Small intestine (tissue), 16 donors: Measurements from ENCODE around the gene NUDT6. TPM values are rescaled to one million over a fixed set of nuclear protein-coding genes. Genes with fewer than 3 reads are reported as not detected.

Source experiments
- DNase-seq, 2 donors: peaks; one replicate each; pipeline versions ENCODE4 v3.0.0 to v3.0.0-alpha.2; 2013
- FAIRE-seq: peaks from 2 replicates; lab custom pipeline; 2012; peaks lifted over from hg19 to GRCh38; lab: Jason Lieb, UNC
- H3K27ac ChIP-seq, 3 donors: one replicate each; pipeline ENCODE4 v1.5.1; 2013; ENCODE audit warnings: low read length in 2 of 3, mild to moderate bottlenecking in 2 of 3, control low read depth in 1 of 3, inconsistent platforms in 1 of 3, low read depth in 1 of 3, moderate library complexity in 1 of 3
- H3K27me3 ChIP-seq, 3 donors: one replicate each; pipeline ENCODE4 v1.6.1; 2013; ENCODE audit warnings: low read length in 3 of 3, inconsistent platforms in 1 of 3; ENCODE audit not compliant: control insufficient read depth in 3 of 3, insufficient read depth in 3 of 3
- H3K36me3 ChIP-seq, 3 donors: one replicate each; pipeline ENCODE4 v1.6.1; 2013; ENCODE audit warnings: low read length in 3 of 3, inconsistent platforms in 1 of 3, low read depth in 1 of 3, mild to moderate bottlenecking in 1 of 3, moderate library complexity in 1 of 3; ENCODE audit not compliant: control insufficient read depth in 3 of 3, insufficient read depth in 2 of 3
- H3K4me1 ChIP-seq, 3 donors: one replicate each; pipeline ENCODE4 v1.6.1; 2013; ENCODE audit warnings: low read length in 2 of 3, inconsistent platforms in 1 of 3, low read depth in 1 of 3, mild to moderate bottlenecking in 1 of 3, moderate library complexity in 1 of 3; ENCODE audit not compliant: control insufficient read depth in 3 of 3, insufficient read depth in 2 of 3
- H3K4me3 ChIP-seq, 3 donors: one replicate each; pipeline ENCODE4 v1.5.1; 2013; ENCODE audit warnings: low read length in 3 of 3, control low read depth in 1 of 3, inconsistent platforms in 1 of 3, low read depth in 1 of 3, mild to moderate bottlenecking in 1 of 3, moderate library complexity in 1 of 3
- H3K9me3 ChIP-seq, 2 donors: one replicate each; pipeline ENCODE4 v1.6.1; 2013; ENCODE audit warnings: low read depth in 1 of 2, low read length in 1 of 2; ENCODE audit not compliant: control insufficient read depth in 2 of 2, insufficient read depth in 1 of 2
- WGBS, 3 donors: extraction: QIAGEN DNeasy Blood & Tissue Kit; methylation state at CpG; one replicate each; pipeline ENCODE4 v1.1.7; 2013; 5-methylcytosine and 5-hydroxymethylcytosine counted together
- long read RNA-seq, 10 donors: transcript quantifications; one replicate each; lab custom pipeline, GENCODE V29; 2026
- polyA plus RNA-seq, 4 donors: library from polyadenylated mRNA; stranded (reverse) in 3 of 4; unstranded in 1 of 4; fragments of 200-250 nt in 3 of 4; fragments of 120-200 nt in 1 of 4; gene quantifications; one replicate each; pipeline versions ENCODE4 v1.2.1 to v1.2.3, GENCODE V29; 2013
- donor health status: healthy with polysubstance abuse.
- donor health status: control.
- donor health status: control.
- donor health status: Bipolar disorder and iron deficiency.
- donor health status: healthy.

NUDT6 gene, protein sequence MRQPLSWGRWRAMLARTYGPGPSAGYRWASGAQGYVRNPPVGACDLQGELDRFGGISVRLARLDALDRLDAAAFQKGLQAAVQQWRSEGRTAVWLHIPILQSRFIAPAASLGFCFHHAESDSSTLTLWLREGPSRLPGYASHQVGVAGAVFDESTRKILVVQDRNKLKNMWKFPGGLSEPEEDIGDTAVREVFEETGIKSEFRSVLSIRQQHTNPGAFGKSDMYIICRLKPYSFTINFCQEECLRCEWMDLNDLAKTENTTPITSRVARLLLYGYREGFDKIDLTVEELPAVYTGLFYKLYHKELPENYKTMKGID
- polyA plus RNA-seq, result 1 to 10 TPM; 2.7 to 9.8 (median 6.0) TPM
- long read RNA-seq, donor 1, transcript NUDT6-201 (5 exons, 1,169 nt), result major isoform, 7 of 8 reads
- long read RNA-seq, donor 1, partial matches to known transcripts, result 0 of 8 reads
- long read RNA-seq, donor 1, other reads (novel, unspliced or antisense), result 0 of 8 reads
- long read RNA-seq, donor 2, result 0 reads
- long read RNA-seq, donor 3, partial matches to known transcripts, result 0 of 2 reads
- long read RNA-seq, donor 3, other reads (novel, unspliced or antisense), result 0 of 2 reads
- long read RNA-seq, donor 4, result 0 reads
- long read RNA-seq, donor 5, result 0 reads
- long read RNA-seq, donor 6, partial matches to known transcripts, result 0 of 3 reads
- long read RNA-seq, donor 6, other reads (novel, unspliced or antisense), result 0 of 3 reads
- long read RNA-seq, donor 7, transcript NUDT6-201 (5 exons, 1,169 nt), result major isoform, 13 of 20 reads
- long read RNA-seq, donor 7, partial matches to known transcripts, result 6 of 20 reads
- long read RNA-seq, donor 7, other reads (novel, unspliced or antisense), result 0 of 20 reads
- long read RNA-seq, donor 8, result 0 reads
- long read RNA-seq, donor 9, result 0 reads
- long read RNA-seq, donor 10, partial matches to known transcripts, result 0 of 2 reads
- long read RNA-seq, donor 10, other reads (novel, unspliced or antisense), result 0 of 2 reads

DNA sequence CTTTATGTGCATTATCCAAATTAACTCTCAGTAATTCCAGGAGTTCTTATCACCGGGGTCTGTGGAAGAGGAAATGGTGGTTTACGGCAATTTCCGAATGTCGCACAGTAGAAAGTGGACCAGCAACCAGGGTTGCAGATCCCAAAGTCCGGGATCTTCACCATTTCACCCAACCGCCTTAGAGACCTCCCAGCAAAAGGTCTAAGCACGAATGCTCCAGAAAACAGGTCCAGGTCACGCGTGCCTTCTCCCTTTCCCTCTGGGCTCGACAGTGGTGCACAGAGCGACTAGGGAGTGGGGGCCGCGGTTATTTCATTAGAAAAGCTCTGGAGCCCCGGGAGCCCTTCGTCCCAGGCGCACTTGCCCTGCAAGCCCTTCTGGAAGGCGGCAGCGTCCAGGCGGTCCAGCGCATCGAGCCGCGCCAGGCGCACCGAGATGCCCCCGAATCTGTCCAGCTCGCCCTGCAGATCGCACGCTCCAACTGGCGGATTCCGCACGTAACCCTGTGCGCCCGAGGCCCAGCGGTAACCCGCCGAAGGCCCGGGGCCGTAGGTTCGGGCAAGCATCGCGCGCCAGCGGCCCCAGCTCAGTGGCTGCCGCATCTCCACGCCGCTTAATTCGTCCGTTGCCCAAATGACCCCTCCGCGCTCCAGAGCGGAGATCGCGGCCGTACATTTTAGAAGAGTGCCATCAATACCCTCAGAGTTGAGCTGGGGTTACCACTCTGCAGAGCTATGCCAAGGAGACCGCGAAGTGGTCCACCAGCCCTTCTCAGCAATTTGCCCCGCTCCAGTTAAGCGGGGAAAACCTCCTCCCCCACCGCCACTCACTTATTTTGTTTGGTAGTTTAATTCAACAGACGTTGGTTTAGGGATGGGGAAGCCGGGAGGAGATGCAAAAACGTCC lies at the start of gene NUDT6:
TSS of gene NUDT6 (minus strand) at position 627 of the 906 bp plus-strand sequence. CDS start at position 602, 25 bp downstream.
- Histone ChIP-seq H3K27ac (peak within 1 kb of the TSS; percentile 60 to 81 (median 79)), H3K4me1 (peaks cover 0 to 10% (median 4%) of the 10 kb centered on the region in 3 donors), H3K9me3 (no peaks in the 10 kb centered on the region), H3K36me3 (no peaks in the 10 kb centered on the region), H3K27me3 (no peaks in the 10 kb centered on the region), H3K4me3 (peak within 1 kb of the TSS; percentile 74 to 82 (median 81))
- FAIRE-seq, result no peak
- WGBS, 3 donors, result 0 to 1% (median 1%) methylated on average over 62 to 63 of the region's 63 CpGs
- peak; percentile 51 to 69 for DNase-seq

DNA sequence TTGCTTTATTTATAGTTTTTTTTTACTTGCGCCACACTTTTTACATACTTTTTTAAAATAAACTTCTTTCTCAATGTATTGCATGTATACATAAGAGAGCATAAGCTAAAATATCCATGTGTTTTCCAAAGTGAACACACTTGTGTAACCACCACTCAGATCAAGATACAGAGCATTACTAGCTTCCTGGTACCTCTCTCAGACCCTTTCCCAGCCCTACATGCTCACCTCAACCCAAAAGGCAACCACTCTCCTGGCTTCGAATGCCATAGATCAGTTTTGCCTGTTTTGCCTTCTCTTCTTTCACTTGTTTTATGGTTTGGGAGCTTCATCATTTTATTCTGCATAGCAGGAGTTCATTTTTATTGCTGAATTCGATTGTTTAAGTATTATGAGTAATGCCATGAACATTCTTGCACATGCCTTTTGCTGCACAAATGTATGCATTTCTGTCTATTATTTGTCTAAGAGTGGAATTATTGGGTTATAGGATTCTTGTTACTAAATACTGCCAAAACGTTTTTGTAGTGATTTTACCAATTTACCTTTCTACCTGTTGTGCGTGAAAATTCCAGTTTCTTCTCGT lies 45.9 kb upstream of the NUDT6 start:
- H3K4me1 ChIP-seq, result no peaks in the 10 kb centered on the region
- no peak overlapping the region for H3K27ac ChIP-seq
- no peak for DNase-seq
- 73 to 80% (median 75%) methylated on average over 6 of the region's 6 CpGs for WGBS, 3 donors
- no peaks in the 10 kb centered on the region for H3K27me3 ChIP-seq
- no peak overlapping the region for H3K4me3 ChIP-seq
- peaks cover 0 to 5% (median 0%) of the 10 kb centered on the region in 3 donors for H3K36me3 ChIP-seq
- no peaks in the 10 kb centered on the region for H3K9me3 ChIP-seq
- no peak for FAIRE-seq

DNA sequence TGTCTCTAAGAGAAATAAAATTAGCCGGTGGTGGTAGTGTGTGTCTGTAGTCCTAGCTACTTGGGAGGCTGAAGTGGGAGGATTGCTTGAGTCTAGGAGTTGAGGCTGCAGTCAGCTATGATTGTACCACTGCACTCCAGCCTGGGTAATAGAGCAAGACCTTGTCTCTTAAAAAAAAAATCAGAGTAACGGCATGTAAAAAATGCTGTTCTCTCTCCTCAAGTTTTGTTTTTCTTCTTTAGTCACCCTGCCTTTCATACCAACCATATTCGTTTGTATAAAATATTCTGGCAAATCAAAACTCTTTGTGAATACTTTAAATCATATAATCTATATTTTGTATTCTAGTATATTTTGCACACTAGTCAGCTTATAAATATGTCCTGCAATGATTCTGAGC lies 44.8 kb upstream of the NUDT6 start:
- DNase-seq (no peak), FAIRE-seq (no peak)
- Histone ChIP-seq H3K4me1 (no peaks in the 10 kb centered on the region), H3K4me3 (no peak overlapping the region), H3K9me3 (no peaks in the 10 kb centered on the region), H3K27ac (no peak overlapping the region), H3K27me3 (no peaks in the 10 kb centered on the region), H3K36me3 (peaks cover 0 to 5% (median 0%) of the 10 kb centered on the region in 3 donors)
- WGBS, 3 donors, result 96 to 97% (median 97%) methylated on average over 3 of the region's 3 CpGs

DNA sequence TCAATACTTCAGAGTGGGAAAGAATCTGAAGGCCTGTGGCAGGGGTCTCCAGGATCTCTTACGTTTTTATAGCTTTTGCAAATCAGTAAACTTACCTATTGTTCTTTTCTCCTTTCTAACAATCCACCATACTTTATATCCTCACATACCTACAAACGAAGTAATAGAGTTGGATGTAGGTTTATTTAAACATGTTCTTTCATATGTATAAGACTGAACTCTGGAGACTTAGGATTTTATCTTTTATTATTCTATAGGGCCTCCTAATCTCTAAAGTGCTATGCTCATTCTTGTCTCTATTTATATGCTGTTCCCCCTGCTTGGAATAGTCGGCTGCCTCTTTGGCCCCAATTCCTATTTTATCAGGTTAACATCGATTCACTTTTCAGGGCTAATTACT lies 43.8 kb upstream of the NUDT6 start:
- Histone ChIP-seq H3K4me3 (no peak overlapping the region), H3K9me3 (no peaks in the 10 kb centered on the region), H3K36me3 (peaks cover 0 to 9% (median 0%) of the 10 kb centered on the region in 3 donors), H3K27ac (no peak overlapping the region), H3K27me3 (no peaks in the 10 kb centered on the region), H3K4me1 (no peaks in the 10 kb centered on the region)
- DNase-seq, result no peak
- FAIRE-seq, result no peak
- 85 to 95% (median 88%) methylated on average over 4 of the region's 4 CpGs for WGBS, 3 donors

DNA sequence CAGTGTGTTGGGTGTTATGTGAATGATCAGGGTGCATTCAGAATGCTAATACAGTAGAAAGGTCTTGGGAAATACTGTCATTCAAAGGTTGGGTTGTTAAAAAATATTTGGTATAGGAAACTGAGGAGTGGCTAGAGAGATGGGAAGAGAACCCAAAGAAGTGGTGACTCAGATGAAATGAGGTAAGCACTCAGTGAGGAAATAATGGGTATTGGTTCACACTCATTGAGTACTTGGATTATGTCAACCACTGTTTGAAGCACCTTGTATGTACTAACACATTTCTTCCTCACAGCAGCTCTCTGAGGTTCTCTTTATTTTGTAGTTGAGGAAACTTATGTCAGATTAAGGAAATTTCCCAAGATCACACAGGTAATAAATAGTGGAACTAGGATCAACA lies 40.8 kb upstream of the NUDT6 start:
- H3K4me1 ChIP-seq, result no peaks in the 10 kb centered on the region
- DNase-seq (no peak), FAIRE-seq (no peak)
- H3K27ac ChIP-seq, result no peak overlapping the region
- no peaks in the 10 kb centered on the region for H3K27me3 ChIP-seq
- H3K9me3 ChIP-seq, result no peaks in the 10 kb centered on the region
- H3K36me3 ChIP-seq, result peaks cover 0 to 5% (median 0%) of the 10 kb centered on the region in 3 donors
- no peak overlapping the region for H3K4me3 ChIP-seq

DNA sequence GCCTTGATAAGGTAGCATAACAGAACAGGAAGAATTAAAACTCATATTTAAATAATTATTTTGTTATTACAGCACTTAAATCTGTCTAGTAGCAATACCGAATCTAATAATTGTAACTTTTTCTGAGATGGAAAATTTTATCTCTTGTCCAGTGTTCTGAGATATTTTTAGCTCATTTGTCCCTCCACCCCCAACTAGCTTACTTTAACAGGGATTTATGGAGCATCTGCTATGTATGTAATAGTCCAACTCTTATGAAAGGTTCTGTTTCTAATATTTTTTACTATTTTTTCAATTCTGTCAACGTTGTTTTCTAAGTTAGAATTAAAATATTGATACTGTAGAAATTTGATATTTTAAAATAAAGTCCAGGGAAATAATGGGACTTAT lies 38.2 kb upstream of the NUDT6 start:
- FAIRE-seq (no peak), DNase-seq (no peak)
- Histone ChIP-seq H3K36me3 (peaks cover 0 to 5% (median 0%) of the 10 kb centered on the region in 3 donors), H3K9me3 (no peaks in the 10 kb centered on the region), H3K27me3 (no peaks in the 10 kb centered on the region), H3K4me1 (no peaks in the 10 kb centered on the region), H3K27ac (no peak overlapping the region), H3K4me3 (no peak overlapping the region)
- WGBS, 3 donors, result 45 to 70% (median 45%) methylated on average over 2 of the region's 2 CpGs

DNA sequence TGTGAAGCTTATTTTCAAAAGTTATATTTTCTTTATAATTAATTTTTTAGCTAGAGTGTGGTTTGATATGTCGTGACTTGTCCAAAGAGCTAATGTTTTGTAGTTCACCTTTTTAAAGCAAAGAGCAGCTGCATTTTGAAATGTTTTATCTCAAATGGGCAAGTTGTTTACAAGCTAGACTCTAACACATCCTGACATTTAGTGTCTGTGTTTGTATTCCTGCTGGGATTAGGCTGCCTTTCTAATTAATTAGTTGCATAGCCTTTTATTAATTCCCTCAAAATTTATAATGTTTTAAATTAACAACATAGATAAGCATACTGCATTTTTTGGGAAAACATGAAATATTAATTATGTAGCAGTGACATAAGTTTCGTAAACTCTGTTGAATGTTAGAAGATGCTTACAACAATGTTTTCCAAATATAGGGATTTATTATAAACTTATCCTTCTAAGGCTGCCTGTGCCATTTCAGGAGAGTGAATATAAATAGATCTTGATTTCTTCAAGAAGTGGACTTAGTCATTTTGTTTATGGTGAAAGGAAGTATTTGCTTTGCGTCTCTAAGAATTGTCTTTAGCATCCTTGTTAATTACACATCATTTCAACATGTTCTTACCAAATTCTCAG lies 37.7 kb upstream of the NUDT6 start:
- Histone ChIP-seq H3K27ac (no peak overlapping the region), H3K36me3 (peaks cover 0 to 5% (median 0%) of the 10 kb centered on the region in 3 donors), H3K27me3 (no peaks in the 10 kb centered on the region), H3K9me3 (no peaks in the 10 kb centered on the region), H3K4me1 (no peaks in the 10 kb centered on the region), H3K4me3 (no peak overlapping the region)
- 68 to 84% (median 82%) methylated on average over 3 of the region's 3 CpGs for WGBS, 3 donors
- no peak for FAIRE-seq
- no peak for DNase-seq
